Middle frontal gyrus (tissue), 1 donor: ENCODE data around the gene POU2F1.
"Not testable (repeated sequence)": the region's sequence is repeated elsewhere in the genome, so short reads cannot be mapped to it uniquely, and the experiment has no call there.

Source experiments
- DNase-seq: peaks from one replicate; pipeline ENCODE4 v3.0.0-alpha.2; 2015; ENCODE audit warnings: low spot score; ENCODE audit errors: extremely low spot score

Gene POU2F1

DNA sequence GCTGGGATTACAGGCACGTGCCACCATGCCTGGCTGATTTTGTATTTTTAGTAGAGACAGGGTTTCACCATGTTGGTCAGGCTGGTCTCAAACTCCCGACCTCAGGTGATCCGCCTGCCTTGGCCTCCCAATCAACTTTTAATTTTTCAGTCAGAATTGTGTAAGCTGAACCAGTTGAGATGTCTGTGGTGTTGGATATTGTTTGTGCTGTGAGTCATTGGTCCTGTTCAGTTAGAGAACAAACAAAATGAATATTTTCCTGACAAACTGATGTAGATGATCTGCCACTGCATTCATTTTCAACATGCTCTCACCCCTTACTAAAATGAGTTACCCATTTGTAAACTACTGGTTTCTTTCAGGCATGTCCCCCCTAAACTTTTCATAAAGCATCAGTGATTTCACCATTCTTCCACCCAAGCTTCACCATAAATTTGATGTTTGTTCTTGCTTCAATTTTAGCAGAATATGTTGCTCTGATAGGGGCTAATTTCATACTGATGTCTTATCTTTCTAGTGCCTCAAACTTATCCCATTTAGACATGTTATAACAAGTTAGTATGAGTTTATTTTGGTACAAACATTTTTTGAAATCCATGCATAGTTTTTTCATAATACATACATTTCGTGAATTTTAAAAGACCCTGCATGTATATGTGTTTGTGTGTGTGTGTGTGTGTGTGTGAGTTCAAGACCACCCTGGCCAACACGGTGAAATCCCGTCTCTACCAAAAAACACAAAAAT is 15.2 kb upstream of the POU2F1 start:
- DNase-seq: not testable (repeated sequence)

DNA sequence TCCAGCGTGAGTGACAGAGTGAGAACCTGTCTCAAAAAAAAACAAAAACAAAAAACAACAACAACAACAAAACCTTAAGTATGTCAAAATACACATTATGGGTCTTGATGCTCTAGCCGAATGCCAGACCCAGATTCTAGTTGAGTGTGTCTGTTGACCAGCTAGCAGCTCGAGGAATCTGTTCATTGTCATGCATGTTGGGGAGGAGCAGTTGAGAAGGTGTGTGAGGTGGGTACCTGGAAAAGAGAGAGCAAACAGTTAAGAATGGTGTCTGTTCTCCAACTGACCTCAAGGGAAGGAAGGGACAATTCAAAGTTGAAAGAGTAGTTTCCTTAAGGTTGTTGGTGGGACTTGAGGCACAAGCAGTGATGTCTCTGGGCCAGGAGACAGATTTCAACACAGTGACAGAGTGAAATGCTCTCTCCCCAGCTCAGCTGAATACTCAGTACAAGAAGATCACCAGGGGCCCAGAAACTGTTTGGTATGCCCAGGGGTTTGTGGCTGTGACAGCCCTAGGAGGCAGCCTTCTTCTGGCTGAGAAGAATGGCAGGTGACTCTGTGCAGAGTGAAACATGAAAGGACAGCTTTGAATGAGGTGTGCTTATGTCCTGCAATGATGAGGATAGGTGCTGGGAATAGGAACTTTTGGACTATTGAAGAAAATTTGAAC is 14.4 kb upstream of the POU2F1 start:
- DNase-seq: no peak

- DNase-seq: no peak
Measured at GRCh38 chr1:167207940-167208623, 12.6 kb upstream of the POU2F1 start.

- no peak for DNase-seq
Measured at GRCh38 chr1:167208624-167208976, 12.1 kb upstream of the POU2F1 start.

DNA sequence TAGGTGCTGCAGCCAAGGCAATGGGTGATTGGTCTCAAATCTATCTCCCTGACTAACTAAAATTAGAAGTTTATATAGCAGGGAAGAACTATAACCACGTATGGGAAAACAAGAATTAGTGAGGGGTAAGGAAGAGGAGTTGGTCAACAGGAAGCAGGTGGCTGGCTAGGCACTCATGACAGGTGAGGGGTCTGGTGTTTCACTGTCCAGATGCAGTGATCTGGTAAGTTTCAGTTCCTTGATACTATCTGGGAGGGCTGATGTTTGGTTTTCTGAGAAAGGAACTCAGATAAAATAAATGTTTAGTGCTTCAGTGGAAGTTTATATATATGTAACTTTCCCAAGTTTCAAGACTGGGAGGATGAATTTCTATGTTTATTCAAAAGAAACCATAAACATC is 11.6 kb upstream of the POU2F1 start:
- no peak for DNase-seq

DNA sequence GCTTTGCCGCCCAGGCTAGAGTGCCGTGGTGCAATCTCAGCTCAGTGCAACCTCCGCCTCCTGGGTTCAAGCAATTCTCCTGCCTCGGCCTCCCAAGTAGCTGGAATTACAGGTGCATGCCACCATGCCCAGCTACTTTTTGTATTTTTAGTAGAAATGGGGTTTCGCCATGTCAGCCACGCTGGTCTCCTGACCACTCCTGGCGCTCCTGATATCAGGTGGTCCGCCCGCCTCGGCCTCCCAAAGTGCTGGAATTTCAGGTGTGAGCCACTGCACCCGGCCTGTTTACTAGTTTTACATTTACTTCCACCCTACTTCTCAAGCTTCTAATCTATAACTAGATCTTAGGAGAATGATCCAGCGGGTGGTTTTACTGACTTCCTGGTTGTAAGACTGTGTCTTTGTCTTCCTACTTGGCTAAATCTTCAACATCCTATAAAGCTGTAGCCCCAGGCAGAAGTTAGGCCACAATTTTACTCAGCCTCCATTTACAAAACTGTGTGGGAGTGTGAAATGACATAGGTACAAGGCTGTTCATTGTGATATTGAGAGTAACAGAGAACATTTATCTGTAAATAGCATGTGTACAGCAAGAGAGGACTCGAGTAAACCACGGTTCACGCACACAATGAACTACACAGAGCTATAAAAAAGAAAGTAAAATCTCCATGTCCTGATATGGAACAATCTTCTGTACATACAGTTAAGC is 9.6 kb upstream of the POU2F1 start:
- no peak for DNase-seq

GRCh38 chr1:167212025-167212424 is 8.7 kb upstream of the POU2F1 start:
- no peak for DNase-seq

DNA sequence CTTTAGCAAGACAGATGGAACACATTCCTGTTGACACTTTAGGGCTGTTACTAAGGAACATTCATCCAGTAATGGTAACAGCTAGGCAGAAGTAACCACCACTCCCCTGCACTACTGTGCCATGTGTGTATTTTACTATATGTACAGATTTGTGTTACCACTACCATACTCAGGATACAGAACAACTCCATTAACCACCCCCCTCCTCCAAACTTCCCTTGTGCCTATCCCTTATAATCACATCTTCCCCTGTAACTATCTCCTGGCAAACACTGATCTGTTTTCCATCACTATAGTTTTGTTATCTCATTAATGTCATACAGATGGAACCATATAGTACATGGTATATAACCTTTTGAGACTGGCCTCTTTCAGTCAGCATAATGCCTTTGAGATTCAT is 3.9 kb upstream of the POU2F1 start:
- DNase-seq: no peak

DNA sequence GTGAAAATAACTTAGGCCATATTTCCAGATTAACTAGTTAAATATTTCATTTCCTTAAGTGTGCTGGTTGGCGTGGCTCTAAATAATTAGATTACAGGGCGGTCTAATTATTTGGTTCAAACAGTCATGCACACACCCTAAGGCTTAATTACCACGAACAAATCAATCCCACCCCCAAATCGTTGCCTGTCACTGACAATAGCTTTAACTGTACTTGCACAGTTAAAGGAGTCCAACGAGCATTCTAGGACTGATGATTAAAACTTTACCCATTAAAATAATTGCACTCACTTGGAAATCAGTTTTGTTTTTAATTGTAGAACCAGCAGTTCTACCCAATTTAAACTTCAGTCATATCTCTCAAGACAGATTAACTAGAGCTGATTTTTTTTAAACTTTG is 1.5 kb upstream of the POU2F1 start:
- DNase-seq: no peak

- DNase-seq: no peak
Measured at GRCh38 chr1:167219646-167220536, 795 bp upstream of the POU2F1 start.

- DNase-seq: no peak
Measured at GRCh38 chr1:167221126-167221737, 546 bp downstream of the POU2F1 start.

GRCh38 chr1:167221738-167222610 is 1.3 kb downstream of the POU2F1 start:
- DNase-seq: peak; percentile 48

GRCh38 chr1:167223144-167224103 is 2.7 kb downstream of the POU2F1 start:
- DNase-seq: no peak

- DNase-seq: not testable (repeated sequence)
Measured at GRCh38 chr1:167224734-167225235, 4.1 kb downstream of the POU2F1 start.

- no peak for DNase-seq
Measured at GRCh38 chr1:167225920-167226319, 5.2 kb downstream of the POU2F1 start.

DNA sequence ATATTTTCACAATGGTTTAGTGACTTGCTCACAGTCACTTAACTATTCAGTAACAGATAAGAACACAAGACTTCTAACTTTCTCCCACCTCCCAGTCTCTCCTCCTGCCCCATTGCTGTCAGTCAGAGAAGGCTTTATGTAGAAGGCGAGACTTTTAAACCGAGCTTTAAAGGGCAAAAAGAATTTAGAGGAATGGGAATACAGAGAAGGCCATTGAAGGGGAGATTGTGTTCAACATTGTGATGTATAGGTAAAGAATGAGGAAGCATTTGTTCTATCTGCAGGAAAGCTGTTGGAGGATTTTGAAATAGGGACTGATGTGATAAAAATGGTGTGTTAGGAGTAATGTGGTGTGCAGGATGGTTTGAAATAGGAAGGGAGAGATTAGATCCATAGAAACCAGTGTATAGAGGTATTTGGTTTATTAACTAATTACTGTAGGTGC is 7.3 kb downstream of the POU2F1 start:
- no peak for DNase-seq

DNA sequence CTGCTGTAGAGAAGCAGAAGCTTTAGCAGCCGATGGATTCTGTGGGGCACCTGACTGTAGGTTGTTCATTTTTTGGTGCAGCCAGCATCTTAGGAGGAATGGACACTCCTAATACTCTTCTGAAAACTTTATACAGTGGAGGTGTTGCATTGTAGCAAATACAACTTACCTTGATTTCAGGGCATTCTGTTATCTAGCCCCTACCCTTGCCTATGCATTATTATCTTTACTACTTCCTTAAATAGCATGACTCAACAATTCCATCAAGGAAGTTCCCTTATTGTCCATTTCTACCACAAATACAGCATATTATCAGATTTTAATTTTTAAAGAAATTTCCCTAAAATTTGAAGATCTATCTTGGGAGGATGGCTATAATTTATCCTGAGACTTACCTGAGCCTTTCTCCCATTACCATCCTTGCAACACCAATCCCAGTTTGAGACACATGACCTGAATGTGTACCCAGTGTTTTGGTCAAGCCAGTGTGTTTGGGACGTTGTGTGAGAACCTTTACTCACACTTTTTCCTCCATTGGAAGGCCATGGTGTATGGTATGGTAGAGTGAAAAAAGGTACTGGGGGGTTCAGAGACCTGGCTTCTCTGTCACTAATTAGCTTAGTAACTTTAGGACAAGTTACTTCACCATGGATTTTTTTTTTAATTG is 9.2 kb downstream of the POU2F1 start:
- DNase-seq: no peak
